Right cardiac atrium (tissue), 5 donors: ENCODE results near the gene PACS2. TPM values are rescaled to one million over a fixed set of nuclear protein-coding genes. Genes with fewer than 3 reads are reported as not detected.

Experiments used
- ATAC-seq, 2 donors: fragments of 200-7000 bp; cut with Tn5 transposase; one replicate each; pipeline versions ENCODE4 v1.8.0 to v1.9.1; 2020; ENCODE audit warnings: moderate library complexity in 2 of 2, mild to moderate bottlenecking in 1 of 2
- DNase-seq, 3 donors: peaks; one replicate each; pipeline ENCODE4 v3.0.0-alpha.2; 2020
- H3K27ac ChIP-seq: one replicate; pipeline ENCODE4 v1.5.1; 2013; ENCODE audit warnings: mild to moderate bottlenecking, low read length, control low read depth, moderate library complexity
- H3K27me3 ChIP-seq: one replicate; pipeline ENCODE4 v1.6.1; 2013; ENCODE audit not compliant: control insufficient read depth, insufficient read depth
- H3K4me1 ChIP-seq: one replicate; pipeline ENCODE4 v1.6.1; 2013; ENCODE audit warnings: low read length; ENCODE audit not compliant: control insufficient read depth, insufficient read depth
- H3K4me3 ChIP-seq: one replicate; pipeline ENCODE4 v1.5.1; 2013; ENCODE audit warnings: low read length, control low read depth
- H3K9me3 ChIP-seq: one replicate; pipeline ENCODE4 v1.6.1; 2013; ENCODE audit warnings: low read length; ENCODE audit not compliant: control insufficient read depth
- WGBS: extraction: QIAGEN DNeasy Blood & Tissue Kit; methylation state at CpG from one replicate; pipeline ENCODE4 v1.1.7; 2013; 5-methylcytosine and 5-hydroxymethylcytosine counted together
- intact Hi-C, 4 donors: fragments of 100-400 bp; cut with DNase I; formaldehyde crosslinking; loops; one replicate each; pipeline versions ENCODE4 v1.11.0 to v1.14.0; 2022 to 2023
- polyA plus RNA-seq: library from polyadenylated mRNA; stranded (reverse); fragments of 200-250 nt; gene quantifications from one replicate; pipeline ENCODE4 v1.2.3, GENCODE V29; 2013
- total RNA-seq, 4 donors: library from RNA; stranded (reverse); fragmentation: NEBNext Ultra II Directional; extraction: Animal tissue kit (Norgen Biotek cat#: 25700); gene quantifications; one replicate each; pipeline ENCODE4 v1.2.1, GENCODE V29; 2021
- donor health status: healthy with polysubstance abuse.
- donor health status: DM: no; HTN: yes; CAD: no.
- donor health status: DM: no; HTN: no; CAD: no.
- donor health status: DM: no; HTN: yes; CAD: no; lungs with severe emphysema.
- donor health status: DM: yes; HTN: yes; CAD: no.

Gene PACS2
- total and polyA plus RNA-seq, 5 donors = 50.6 to 67.0 (median 63.0) TPM

- H3K9me3 ChIP-seq = no peaks in the 10 kb centered on the region
- intact Hi-C loops = no loop called here
- ATAC-seq (no peak), DNase-seq (peak in 2 of 3 donors; percentile 45 to 49)
- H3K4me1 ChIP-seq = no peaks in the 10 kb centered on the region
- H3K4me3 ChIP-seq = no peak overlapping the region
- WGBS = 87% methylated on average over 11 of the region's 11 CpGs
- H3K27ac ChIP-seq = no peak overlapping the region
- no peaks in the 10 kb centered on the region for H3K27me3 ChIP-seq
These were observed 50.6 kb downstream of the PACS2 start for GRCh38 chr14:105365101-105365500.

DNA sequence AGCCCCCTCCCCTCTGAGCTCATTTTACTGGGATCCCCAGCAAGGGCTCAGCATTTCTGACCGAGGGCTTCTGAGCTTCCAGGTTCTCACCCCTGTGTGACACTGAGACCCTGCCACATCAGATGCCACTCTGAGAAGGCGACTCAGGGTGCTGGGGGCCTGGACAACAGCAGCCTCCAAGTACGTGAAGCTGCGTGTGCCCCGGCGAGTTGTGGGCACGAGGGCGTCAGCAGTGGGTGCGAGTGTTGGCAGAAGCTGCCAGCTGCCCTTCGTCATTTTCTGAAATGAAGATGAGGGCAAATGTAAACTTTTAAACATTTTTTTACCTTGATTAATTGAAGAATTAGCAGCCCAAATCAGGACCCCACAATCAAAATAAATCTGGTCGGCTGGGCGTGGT lies 51.1 kb downstream of the PACS2 start:
- peak in 1 of 3 donors; percentile 24 for DNase-seq
- H3K9me3 ChIP-seq = no peaks in the 10 kb centered on the region
- H3K4me3 ChIP-seq = no peak overlapping the region
- no peak for ATAC-seq
- 96% methylated on average over 12 of the region's 12 CpGs for WGBS
- no peaks in the 10 kb centered on the region for H3K4me1 ChIP-seq
- H3K27ac ChIP-seq = no peak overlapping the region
- no peaks in the 10 kb centered on the region for H3K27me3 ChIP-seq
- intact Hi-C loops = no loop called here

- H3K27ac ChIP-seq = no peak overlapping the region
- no peaks in the 10 kb centered on the region for H3K4me1 ChIP-seq
- WGBS = 93% methylated on average over 23 of the region's 23 CpGs
- no peaks in the 10 kb centered on the region for H3K27me3 ChIP-seq
- H3K4me3 ChIP-seq = no peak overlapping the region
- intact Hi-C loops = no loop called here
- no peaks in the 10 kb centered on the region for H3K9me3 ChIP-seq
- peak in 1 of 3 donors; percentile 32 for DNase-seq
- ATAC-seq = no peak
These were observed 52.0 kb downstream of the PACS2 start for GRCh38 chr14:105366386-105367074.

DNA sequence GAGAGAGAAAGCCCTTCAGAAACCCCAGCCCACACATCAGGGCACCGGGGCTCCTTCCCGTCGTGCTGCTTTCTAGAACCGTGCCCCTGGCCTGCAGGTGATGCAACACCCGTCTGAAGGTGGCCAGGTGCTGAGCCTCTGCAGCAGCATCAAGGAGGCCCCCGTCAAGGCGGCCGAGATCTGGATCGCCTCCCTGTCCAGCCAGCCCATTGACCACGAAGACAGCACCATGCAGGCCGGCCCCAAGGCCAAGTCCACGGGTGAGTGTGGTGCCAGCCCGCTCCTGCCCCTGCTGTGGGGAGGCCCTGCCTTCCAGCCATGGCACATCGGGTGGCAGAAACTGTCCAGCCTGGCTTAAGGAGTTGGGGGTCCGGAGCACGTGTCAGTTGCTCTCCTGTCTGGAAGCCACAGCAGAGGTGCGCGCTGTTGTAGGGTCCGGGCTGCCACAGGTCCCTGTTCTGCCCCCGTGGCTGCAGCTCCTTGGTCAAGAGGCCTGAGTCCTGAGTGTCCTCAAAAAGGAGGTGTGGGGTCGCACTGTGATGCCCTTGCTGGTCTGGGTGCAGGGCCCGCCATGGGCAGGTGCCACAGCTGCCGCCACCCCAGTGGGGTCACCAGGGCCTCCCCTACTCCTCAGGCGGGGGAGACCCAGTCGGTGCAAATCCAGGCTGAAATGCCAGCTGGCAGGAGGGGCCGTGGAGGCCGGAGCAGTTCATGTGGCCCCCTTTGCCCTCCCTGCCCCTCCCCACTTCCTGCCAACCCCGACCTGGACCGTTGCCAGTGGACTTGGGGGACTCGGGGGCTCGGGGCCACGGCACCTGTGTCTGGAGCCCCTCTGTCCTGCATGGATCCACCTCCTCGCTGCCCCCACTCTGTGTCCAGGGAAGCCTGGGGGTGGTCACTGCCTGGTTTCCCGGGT lies 52.8 kb downstream of the PACS2 start:
- Histone ChIP-seq H3K4me1 (no peaks in the 10 kb centered on the region), H3K4me3 (no peak overlapping the region), H3K27ac (no peak overlapping the region), H3K27me3 (no peaks in the 10 kb centered on the region), H3K9me3 (no peaks in the 10 kb centered on the region)
- ATAC-seq (no peak), DNase-seq (peak; percentile 16 to 59 (median 47))
- intact Hi-C loops = no loop called here
- 89% methylated on average over 34 of the region's 34 CpGs for WGBS

GRCh38 chr14:105368032-105368417 lies 53.5 kb downstream of the PACS2 start:
- H3K4me3 ChIP-seq = no peak overlapping the region
- H3K4me1 ChIP-seq = no peaks in the 10 kb centered on the region
- no peaks in the 10 kb centered on the region for H3K27me3 ChIP-seq
- H3K27ac ChIP-seq = no peak overlapping the region
- H3K9me3 ChIP-seq = no peaks in the 10 kb centered on the region
- ATAC-seq (no peak), DNase-seq (peak in 1 of 3 donors; percentile 42)
- 92% methylated on average over 20 of the region's 20 CpGs for WGBS
- intact Hi-C loops = no loop called here

- intact Hi-C loops = no loop called here
- H3K9me3 ChIP-seq = no peaks in the 10 kb centered on the region
- WGBS = 93% methylated on average over 20 of the region's 20 CpGs
- H3K4me1 ChIP-seq = no peaks in the 10 kb centered on the region
- peak in 1 of 3 donors; percentile 42 for DNase-seq
- H3K4me3 ChIP-seq = no peak overlapping the region
- no peaks in the 10 kb centered on the region for H3K27me3 ChIP-seq
- ATAC-seq = no peak
- H3K27ac ChIP-seq = no peak overlapping the region
These were observed 53.9 kb downstream of the PACS2 start for GRCh38 chr14:105368426-105368825.

GRCh38 chr14:105368910-105369652 lies 54.5 kb downstream of the PACS2 start:
- no peak overlapping the region for H3K4me3 ChIP-seq
- H3K27me3 ChIP-seq = no peaks in the 10 kb centered on the region
- ATAC-seq (no peak), DNase-seq (peak in 2 of 3 donors; percentile 60 to 62)
- no peak overlapping the region for H3K27ac ChIP-seq
- no peaks in the 10 kb centered on the region for H3K4me1 ChIP-seq
- intact Hi-C loops = no loop called here
- H3K9me3 ChIP-seq = no peaks in the 10 kb centered on the region
- 93% methylated on average over 29 of the region's 29 CpGs for WGBS

GRCh38 chr14:105369653-105370040 lies 55.1 kb downstream of the PACS2 start:
- Histone ChIP-seq H3K27me3 (no peaks in the 10 kb centered on the region), H3K4me1 (no peaks in the 10 kb centered on the region), H3K4me3 (no peak overlapping the region), H3K9me3 (no peaks in the 10 kb centered on the region), H3K27ac (no peak overlapping the region)
- ATAC-seq (no peak), DNase-seq (peak in 1 of 3 donors; percentile 61)
- intact Hi-C loops = loop anchor here (2.0 to 10.0 kb wide), 7 partner anchors 78 to 159 kb away; partner anchors contain the start of genes CRIP1 (in 2 of the 4), TEDC1 (in 1 of the 4) and TMEM121 (in 1 of the 4)
- WGBS = 95% methylated on average over 28 of the region's 28 CpGs

DNA sequence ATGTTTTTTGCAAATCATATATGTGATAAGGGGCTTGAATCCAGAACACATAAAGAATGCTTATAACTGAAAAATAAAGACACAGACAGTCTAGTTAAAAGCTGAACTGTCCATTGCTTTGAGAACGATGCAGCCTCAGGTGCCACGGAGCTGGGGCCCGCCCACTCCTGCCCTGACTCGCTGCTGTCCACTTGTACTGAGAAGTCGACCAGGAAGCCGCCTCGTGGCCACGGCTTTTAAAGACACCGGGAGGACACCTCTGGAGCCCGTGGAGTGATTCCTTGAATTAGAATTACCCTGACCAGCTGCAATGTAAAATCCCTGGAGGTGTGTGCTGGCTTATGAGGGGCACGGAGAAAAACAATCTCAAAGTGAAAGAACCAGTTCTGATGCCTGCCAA lies 59.8 kb downstream of the PACS2 start:
- DNase-seq = no peak
- no peak for ATAC-seq
- no peak overlapping the region for H3K4me3 ChIP-seq
- intact Hi-C loops = loop anchor here (5.0 to 10.0 kb wide), 5 partner anchors 73 to 150 kb away; partner anchors contain the start of genes CRIP1 (in 2 of the 4), TEDC1 (in 1 of the 4) and TMEM121 (in 1 of the 4)
- H3K27ac ChIP-seq = no peak overlapping the region
- H3K27me3 ChIP-seq = no peaks in the 10 kb centered on the region
- WGBS = 88% methylated on average over 11 of the region's 11 CpGs
- H3K9me3 ChIP-seq = no peaks in the 10 kb centered on the region
- no peaks in the 10 kb centered on the region for H3K4me1 ChIP-seq

GRCh38 chr14:105375635-105376057 lies 61.1 kb downstream of the PACS2 start:
- intact Hi-C loops = loop anchor here in 3 of 4 donors (5.0 to 10.0 kb wide), 3 partner anchors 109 to 157 kb away; partner anchors contain the start of genes CRIP1 (in 1 of the 3) and TMEM121 (in 1 of the 3)
- H3K4me3 ChIP-seq = no peak overlapping the region
- peak in 1 of 3 donors; percentile 19 for DNase-seq
- no peaks in the 10 kb centered on the region for H3K27me3 ChIP-seq
- H3K4me1 ChIP-seq = no peaks in the 10 kb centered on the region
- 62% methylated on average over 4 of the region's 4 CpGs for WGBS
- H3K9me3 ChIP-seq = no peaks in the 10 kb centered on the region
- no peak overlapping the region for H3K27ac ChIP-seq
- no peak for ATAC-seq
